Thymus (tissue), 2 donors: ENCODE measurements around the gene ATG5. TPM values are rescaled to one million over a fixed set of nuclear protein-coding genes. Genes with fewer than 3 reads are reported as not detected.

Experiments used
- polyA plus RNA-seq: library from polyadenylated mRNA; stranded (reverse); fragments of 200-250 nt; gene quantifications from one replicate; pipeline ENCODE4 v1.2.3, GENCODE V29; 2013
- total RNA-seq: library from RNA; stranded (reverse); fragments of 120-200 nt; gene quantifications from one replicate; pipeline ENCODE4 v1.2.4, GENCODE V29; 2013
- donor health status: healthy.

The ATG5 gene
- total and polyA plus RNA-seq, 2 donors: 25.2 to 36.1 TPM

Other genes with a start within 250 kb of the ATG5 start
- 1.8 TPM for gene PRDM1, start 239.4 kb downstream of the ATG5 start, total RNA-seq
- gene PRDM1, start 239.4 kb downstream of the ATG5 start, polyA plus RNA-seq: 4.0 TPM
- gene CRYBG1, start 35.0 kb upstream of the ATG5 start, total RNA-seq: 12.2 TPM
- 22.2 TPM for gene CRYBG1, start 35.0 kb upstream of the ATG5 start, polyA plus RNA-seq